Panc1 (cell line): ENCODE results near the gene MSH4. TPM values are rescaled to one million over a fixed set of nuclear protein-coding genes. Genes with fewer than 3 reads are reported as not detected.

Experiments used
- ATAC-seq: fragments of 200-7000 bp; cut with Tn5 transposase; 2 replicates; pipeline ENCODE4 v1.9.1; 2020; ENCODE audit warnings: mild to moderate bottlenecking, moderate library complexity
- BruUV-seq: library from RNA; stranded (reverse); fragments of 400-500 nt; replicated peaks from 2 replicates; lab custom pipeline; 2021; lab: Mats Ljungman, UMichigan
- CTCF ChIA-PET: fragments of 300-600 bp; sonication (Branson Sonifier 250); formaldehyde crosslinking; loops from one replicate; lab custom pipeline; 2022; ENCODE audit warnings: antibody characterized with exemption; lab: Charles Lee
- POLR2A ChIA-PET: fragments of 300-600 bp; sonication (Branson Sonifier 250); formaldehyde crosslinking; loops from one replicate; lab custom pipeline; 2022; ENCODE audit warnings: antibody characterized with exemption; lab: Charles Lee
- DNase-seq: peaks from one replicate; pipeline ENCODE4 v3.0.0-alpha.2; 2010; ENCODE audit warnings: low read depth, low spot score
- H3K27ac ChIP-seq: 2 replicates; pipeline ENCODE4 v1.5.1; 2011; ENCODE audit warnings: mild to moderate bottlenecking, low read length, inconsistent platforms
- H3K27me3 ChIP-seq: fragments of 200-500 bp; sonication (Bioruptor generic); 2 replicates; pipeline ENCODE4 v1.6.0; 2014; ENCODE audit warnings: low read length, inconsistent platforms; ENCODE audit not compliant: control insufficient read depth, insufficient read depth
- H3K36me3 ChIP-seq: fragments of 200-500 bp; sonication (Bioruptor generic); 2 replicates; pipeline ENCODE4 v1.5.1; 2014; ENCODE audit warnings: inconsistent platforms, mild to moderate bottlenecking, low read length, moderate library complexity; ENCODE audit not compliant: control insufficient read depth, insufficient read depth
- H3K4me1 ChIP-seq: 2 replicates; pipeline ENCODE4 v1.5.1; 2011; ENCODE audit warnings: inconsistent platforms, mild to moderate bottlenecking, low read length, moderate library complexity; ENCODE audit not compliant: control insufficient read depth, insufficient read depth
- H3K4me3 ChIP-seq, 2 experiments: 2 replicates each; pipeline ENCODE4 v1.5.1; 2011 to 2012; ENCODE audit warnings: low read depth in 2 of 2, low read length in 2 of 2, mild to moderate bottlenecking in 2 of 2, inconsistent platforms in 1 of 2, moderate library complexity in 1 of 2
- H3K9me3 ChIP-seq: fragments of 200-500 bp; sonication (Bioruptor generic); 2 replicates; pipeline ENCODE4 v1.5.1; 2014; ENCODE audit warnings: low read depth, mild to moderate bottlenecking, inconsistent platforms, low read length, moderate library complexity; ENCODE audit not compliant: control insufficient read depth, insufficient read depth
- CTCF ChIP-seq: fragments of 450-650 bp; IDR thresholded peaks from 2 replicates; pipeline ENCODE4 v1.5.1; 2017; ENCODE audit warnings: mild to moderate bottlenecking
- POLR2AphosphoS5 ChIP-seq: IDR thresholded peaks from 2 replicates; pipeline ENCODE4 v1.6.1; 2012; ENCODE audit warnings: mild to moderate bottlenecking, low read depth, low read length, moderate library complexity
- REST ChIP-seq, 2 experiments: IDR thresholded peaks; 2 replicates each; pipeline ENCODE4 v1.6.1; 2011 to 2012; ENCODE audit warnings: low read depth in 2 of 2, control low read depth in 1 of 2, low read length in 1 of 2, mild to moderate bottlenecking in 1 of 2, moderate library complexity in 1 of 2; ENCODE audit not compliant: insufficient read depth in 1 of 2
- SIN3A ChIP-seq: IDR thresholded peaks from 2 replicates; pipeline ENCODE4 v1.6.1; 2012; ENCODE audit warnings: low read depth, mild to moderate bottlenecking, low read length, moderate library complexity, borderline replicate concordance; ENCODE audit not compliant: insufficient read depth
- TCF7L2 ChIP-seq: IDR thresholded peaks from 2 replicates; pipeline ENCODE4 v1.6.1; 2011; ENCODE audit warnings: mild to moderate bottlenecking, low read depth, low read length, inconsistent platforms
- in situ Hi-C: cut with HindIII; loops from 2 replicates; pipeline ENCODE4 v1.10.0; 2016; ENCODE audit warnings: low sequenced_read_pairs, low pct_unique_long_range_greater_than_20kb
- intact Hi-C: fragments of 100-400 bp; cut with micrococcal nuclease; formaldehyde crosslinking; loops from one replicate; pipeline ENCODE4 v1.10.0; 2022; ENCODE audit not compliant: unreplicated experiment
- total RNA-seq: library from RNA; stranded (reverse); gene quantifications from one replicate; pipeline ENCODE4 v1.2.1, GENCODE V29; 2021; ENCODE audit not compliant: unreplicated experiment

Gene MSH4
- total RNA-seq, 1 experiment from 2014 or later, result 0.26 TPM

DNA sequence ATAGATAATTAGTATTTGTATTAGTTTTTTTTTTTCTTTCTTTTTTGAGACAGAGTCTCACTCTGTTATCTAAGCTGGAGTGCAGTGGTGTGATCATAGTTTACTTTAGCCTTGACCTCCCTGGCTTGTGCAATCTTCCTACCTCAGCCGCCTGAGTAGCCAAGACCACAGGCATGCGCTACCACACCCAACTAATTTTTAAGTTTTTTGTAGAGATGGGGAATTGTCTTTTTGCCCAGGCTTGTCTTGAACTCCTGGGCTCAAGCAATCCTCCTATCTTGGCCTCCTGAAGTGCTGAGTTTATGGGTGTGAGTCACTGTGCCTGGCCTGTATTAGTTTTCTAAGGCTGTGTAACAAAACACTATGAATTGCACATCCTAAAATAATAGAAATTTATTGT, 58.3 kb downstream of the MSH4 start:
- no peak for DNase-seq
- no TSS peak for BruUV-seq
- H3K4me3 ChIP-seq, result no peak overlapping the region
- H3K27ac ChIP-seq, result no peak overlapping the region
- no peaks in the 10 kb centered on the region for H3K9me3 ChIP-seq
- H3K36me3 ChIP-seq, result no peaks in the 10 kb centered on the region
- in situ Hi-C loops, result no loop called here
- no peaks in the 10 kb centered on the region for H3K27me3 ChIP-seq
- ATAC-seq, result no peak
- ChIA-PET POLR2A (no interaction called here), CTCF (no interaction called here)
- no peaks in the 10 kb centered on the region for H3K4me1 ChIP-seq
- intact Hi-C loops, result no loop called here
- TF ChIP-seq REST (IDR thresholded peaks at IDR 0.05; ENCODE audit: insufficient read depth in 1 of 2, low read depth in 2 of 2, low read length in 1 of 2), result no peak
- TF ChIP-seq SIN3A, result no peak
- TF ChIP-seq CTCF, result no peak
- no peak for TF ChIP-seq POLR2AphosphoS5
- no peak for TF ChIP-seq TCF7L2

DNA sequence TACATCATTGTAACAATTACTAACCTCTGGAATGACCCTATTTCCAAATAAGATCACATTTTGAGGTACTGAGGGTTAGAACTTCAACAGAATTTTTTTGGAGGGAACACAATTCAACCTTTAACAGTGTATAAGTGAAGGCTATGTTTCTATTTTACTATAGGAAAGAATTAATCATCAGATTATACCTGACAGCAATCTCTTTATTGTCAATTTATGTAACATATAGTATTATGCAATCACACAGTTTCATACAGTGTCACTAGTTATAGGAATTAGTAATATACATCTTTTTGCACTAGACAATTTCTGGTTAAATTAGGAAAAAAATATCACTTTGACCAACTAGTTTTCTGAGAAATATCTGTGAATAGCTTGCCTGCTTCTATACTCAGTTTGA, 59.1 kb downstream of the MSH4 start:
- Histone ChIP-seq H3K27me3 (no peaks in the 10 kb centered on the region), H3K36me3 (no peaks in the 10 kb centered on the region), H3K9me3 (no peaks in the 10 kb centered on the region), H3K4me3 (no peak overlapping the region), H3K27ac (no peak overlapping the region), H3K4me1 (no peaks in the 10 kb centered on the region)
- intact Hi-C loops, result no loop called here
- BruUV-seq, result no TSS peak
- POLR2A ChIA-PET, result no interaction called here
- ATAC-seq (no peak), DNase-seq (no peak)
- in situ Hi-C loops, result no loop called here
- CTCF ChIA-PET, result no interaction called here
- no peak for TF ChIP-seq REST (IDR thresholded peaks at IDR 0.05; ENCODE audit: insufficient read depth in 1 of 2, low read depth in 2 of 2, low read length in 1 of 2)
- no peak for TF ChIP-seq CTCF
- no peak for TF ChIP-seq POLR2AphosphoS5
- no peak for TF ChIP-seq SIN3A
